ENCODE data around the gene RIOK2. TPM values are rescaled to one million over a fixed set of nuclear protein-coding genes. Genes with fewer than 3 reads are reported as not detected.

RIOK2 gene
- total and polyA plus RNA-seq, 10 of the 15 experiments (the other 5 are each of a cell fraction or from before 2014, with no cell fraction given): 23.0 to 69.1 (median 33.3) TPM

GRCh38 chr5:97133101-97133500, 49.9 kb downstream of the RIOK2 start:
- Histone ChIP-seq H2AFZ (ENCODE audit: control insufficient read depth, low read depth, low read length) (no peak overlapping the region), H3K4me3 (no peak overlapping the region), H3K9me3 (replicated peaks; ENCODE audit: control insufficient read depth, insufficient read depth, low read length) (no peaks in the 10 kb centered on the region), H3K36me3 (ENCODE audit: control insufficient read depth in 2 of 2, insufficient read depth in 2 of 2, low read length in 1 of 2) (no peaks in the 10 kb centered on the region), H3K4me2 (ENCODE audit: control insufficient read depth, insufficient read depth) (no peak overlapping the region), H3K4me1 (ENCODE audit: control insufficient read depth, insufficient read depth, low read length) (no peaks in the 10 kb centered on the region), H4K20me1 (ENCODE audit: control insufficient read depth, insufficient read depth) (no peaks in the 10 kb centered on the region), H3K9ac (ENCODE audit: control insufficient read depth, insufficient read depth, low read length) (no peak overlapping the region), H3K27me3 (replicated peaks in 1 of 2; ENCODE audit: control insufficient read depth in 2 of 2, insufficient read depth in 2 of 2, low read length in 1 of 2) (no peaks in the 10 kb centered on the region), H3K79me2 (ENCODE audit: control insufficient read depth, insufficient read depth, low read length) (no peaks in the 10 kb centered on the region), H3K27ac (ENCODE audit: control insufficient read depth, insufficient read depth) (no peak overlapping the region)
- no peak for ATAC-seq
- no peak for TF ChIP-seq CBX3 (IDR thresholded peaks at IDR 0.05; ENCODE audit: borderline replicate concordance, low read depth)
- TF ChIP-seq SPI1 (IDR thresholded peaks at IDR 0.05; ENCODE audit: borderline replicate concordance, insufficient read depth, low read depth, low read length): peak; percentile 25; the same call in 1 of the 2 replicates
- no peak for TF ChIP-seq USF1 (IDR thresholded peaks at IDR 0.05; ENCODE audit: borderline replicate concordance, extremely low read length, insufficient read depth, low read depth, low read length)
- TF ChIP-seq PRDM15 (CRISPR knock-in tag; IDR thresholded peaks at IDR 0.05): no peak
- no peak for TF ChIP-seq SMAD1 (IDR thresholded peaks at IDR 0.05; ENCODE audit: low read depth, partially characterized antibody)
- SMC1A ChIA-PET (ENCODE audit: uncharacterized antibody, unreplicated experiment): interaction anchor here (1.2 to 2.1 kb wide), 4 partner anchors 9 to 294 kb away, joined by 4 to 7 read pairs (median 4); partner anchors contain the start of gene LIX1
- CTCF ChIA-PET: interaction anchor here (1.1 to 3.2 kb wide), 2 partner anchors 9 to 19 kb away, joined by 3 to 14 read pairs; partner anchors contain the start of gene LIX1
- intact Hi-C loops (cut with micrococcal nuclease; ENCODE audit: unreplicated experiment) (no loop called here), in situ Hi-C loops (cut with MboI) (no loop called here)
- POLR2A ChIA-PET: no interaction called here
- DNase-seq (ENCODE audit: low read depth, low spot score): no peak
- no TSS peak for BruUV-seq (replicated peaks)
- RAD21 ChIA-PET (ENCODE audit: unreplicated experiment): no interaction called here
- no peak for FAIRE-seq

Data from GM12878 (cell line).